ENCODE measurements around the gene ARFRP1.

DNA sequence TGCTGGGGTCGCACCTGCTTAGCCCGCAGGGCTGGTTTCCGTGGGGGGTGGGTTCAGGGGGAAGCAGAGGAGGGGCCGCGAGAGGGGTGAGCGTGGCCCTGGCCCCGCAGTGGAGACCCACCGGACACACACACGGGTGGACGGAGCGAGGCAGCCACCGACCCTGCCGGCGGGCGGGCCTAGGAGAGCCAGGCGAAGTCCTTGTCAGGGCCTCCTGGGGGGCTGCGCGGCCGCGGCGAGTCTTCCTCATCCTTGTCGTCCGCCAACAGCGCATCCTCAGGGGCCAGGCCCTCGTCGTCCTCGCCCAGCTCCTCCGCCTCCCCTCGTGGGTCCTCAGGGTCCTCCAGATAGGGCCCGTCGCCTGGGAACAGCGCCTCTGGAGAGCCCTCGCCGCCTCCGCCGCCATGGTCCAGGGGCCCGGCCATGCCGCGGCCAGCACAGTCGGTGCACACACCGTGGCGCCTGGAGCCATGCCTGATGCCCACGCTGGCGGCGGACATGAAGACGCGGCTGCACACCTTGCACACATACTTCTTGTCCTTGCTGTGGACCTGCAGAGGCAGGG lies 39.1 kb upstream of the ARFRP1 start:
- no peak for TF ChIP-seq SIN3A (IDR thresholded peaks at IDR 0.05; ENCODE audit: borderline replicate concordance, insufficient read depth, low read length)
- TF ChIP-seq POLR2AphosphoS5 (IDR thresholded peaks at IDR 0.05; ENCODE audit: low read depth, low read length) = no peak
- TF ChIP-seq, protein P1, sequence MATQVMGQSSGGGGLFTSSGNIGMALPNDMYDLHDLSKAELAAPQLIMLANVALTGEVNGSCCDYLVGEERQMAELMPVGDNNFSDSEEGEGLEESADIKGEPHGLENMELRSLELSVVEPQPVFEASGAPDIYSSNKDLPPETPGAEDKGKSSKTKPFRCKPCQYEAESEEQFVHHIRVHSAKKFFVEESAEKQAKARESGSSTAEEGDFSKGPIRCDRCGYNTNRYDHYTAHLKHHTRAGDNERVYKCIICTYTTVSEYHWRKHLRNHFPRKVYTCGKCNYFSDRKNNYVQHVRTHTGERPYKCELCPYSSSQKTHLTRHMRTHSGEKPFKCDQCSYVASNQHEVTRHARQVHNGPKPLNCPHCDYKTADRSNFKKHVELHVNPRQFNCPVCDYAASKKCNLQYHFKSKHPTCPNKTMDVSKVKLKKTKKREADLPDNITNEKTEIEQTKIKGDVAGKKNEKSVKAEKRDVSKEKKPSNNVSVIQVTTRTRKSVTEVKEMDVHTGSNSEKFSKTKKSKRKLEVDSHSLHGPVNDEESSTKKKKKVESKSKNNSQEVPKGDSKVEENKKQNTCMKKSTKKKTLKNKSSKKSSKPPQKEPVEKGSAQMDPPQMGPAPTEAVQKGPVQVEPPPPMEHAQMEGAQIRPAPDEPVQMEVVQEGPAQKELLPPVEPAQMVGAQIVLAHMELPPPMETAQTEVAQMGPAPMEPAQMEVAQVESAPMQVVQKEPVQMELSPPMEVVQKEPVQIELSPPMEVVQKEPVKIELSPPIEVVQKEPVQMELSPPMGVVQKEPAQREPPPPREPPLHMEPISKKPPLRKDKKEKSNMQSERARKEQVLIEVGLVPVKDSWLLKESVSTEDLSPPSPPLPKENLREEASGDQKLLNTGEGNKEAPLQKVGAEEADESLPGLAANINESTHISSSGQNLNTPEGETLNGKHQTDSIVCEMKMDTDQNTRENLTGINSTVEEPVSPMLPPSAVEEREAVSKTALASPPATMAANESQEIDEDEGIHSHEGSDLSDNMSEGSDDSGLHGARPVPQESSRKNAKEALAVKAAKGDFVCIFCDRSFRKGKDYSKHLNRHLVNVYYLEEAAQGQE (IDR thresholded peaks at IDR 0.05; ENCODE audit: insufficient read depth in 1 of 2, low read depth in 2 of 2, low read length in 2 of 2) = no peak
